Glomerular visceral epithelial cell (primary cell): Measurements from ENCODE around the gene ZG16.
"Not testable (repeated sequence)": the region's sequence is repeated elsewhere in the genome, so short reads cannot be mapped to it uniquely, and the experiment has no call there.

ENCODE experiments used
- DNase-seq: peaks from one replicate; pipeline ENCODE4 v3.0.0-alpha.2; 2016; ENCODE audit errors: extremely low spot score

Gene ZG16

GRCh38 chr16:29777576-29778350 lies at the start of gene ZG16:
Gene ZG16 (plus strand): TSS chr16:29778256. CDS start chr16:29779267, 1,011 bp downstream.
- DNase-seq: no peak

- peak; percentile 42 for DNase-seq
These were observed 48.9 kb upstream of the ZG16 start for GRCh38 chr16:29729116-29729521.

GRCh38 chr16:29730649-29731048 lies 47.4 kb upstream of the ZG16 start:
- DNase-seq: no peak

GRCh38 chr16:29731768-29732601 lies 46.1 kb upstream of the ZG16 start:
- DNase-seq: not testable (repeated sequence)

- no peak for DNase-seq
These were observed 43.3 kb upstream of the ZG16 start for GRCh38 chr16:29734786-29735185.

GRCh38 chr16:29736112-29736511 lies 41.9 kb upstream of the ZG16 start:
- no peak for DNase-seq

GRCh38 chr16:29736764-29737163 lies 41.3 kb upstream of the ZG16 start:
- no peak for DNase-seq

GRCh38 chr16:29737713-29738112 lies 40.3 kb upstream of the ZG16 start:
- DNase-seq: no peak

- DNase-seq: no peak
These were observed 39.5 kb upstream of the ZG16 start for GRCh38 chr16:29738514-29738913.

- DNase-seq: not testable (repeated sequence)
These were observed 38.0 kb upstream of the ZG16 start for GRCh38 chr16:29739927-29740629.

- DNase-seq: not testable (repeated sequence)
These were observed 37.4 kb upstream of the ZG16 start for GRCh38 chr16:29740630-29741015.

GRCh38 chr16:29742683-29743275 lies 35.3 kb upstream of the ZG16 start:
- no peak for DNase-seq

- no peak for DNase-seq
These were observed 34.6 kb upstream of the ZG16 start for GRCh38 chr16:29743475-29743826.

GRCh38 chr16:29743827-29744531 lies 34.1 kb upstream of the ZG16 start:
- no peak for DNase-seq

- DNase-seq: no peak
These were observed 33.4 kb upstream of the ZG16 start for GRCh38 chr16:29744541-29745101.

- DNase-seq: no peak
These were observed 32.8 kb upstream of the ZG16 start for GRCh38 chr16:29745121-29745852.

GRCh38 chr16:29745853-29746345 lies 32.2 kb upstream of the ZG16 start, which contains the start of gene C16orf54:
Gene C16orf54 (minus strand): TSS chr16:29745990. CDS start chr16:29744951, 1,039 bp downstream.
- DNase-seq: no peak

GRCh38 chr16:29746518-29746917 lies 31.5 kb upstream of the ZG16 start:
- DNase-seq: not testable (repeated sequence)

- no peak for DNase-seq
These were observed 29.9 kb upstream of the ZG16 start for GRCh38 chr16:29747947-29748759.
